LNCAP (cell line): ENCODE measurements around the gene NOS3.

Source experiments
- CTCF ChIP-seq: fragments of 450-650 bp; IDR thresholded peaks from 2 replicates; pipeline ENCODE4 v1.5.1; 2017; ENCODE audit warnings: mild to moderate bottlenecking

NOS3 gene

GRCh38 chr7:151007469-151007898 is 16.7 kb downstream of the NOS3 start:
- TF ChIP-seq CTCF = no peak

GRCh38 chr7:151008143-151008510 is 17.3 kb downstream of the NOS3 start:
- no peak for TF ChIP-seq CTCF

- TF ChIP-seq CTCF = peak; percentile 48
These were observed 17.9 kb downstream of the NOS3 start for GRCh38 chr7:151008511-151009323.

GRCh38 chr7:151009327-151010036 is 18.7 kb downstream of the NOS3 start:
- TF ChIP-seq CTCF = no peak

- TF ChIP-seq CTCF = no peak
These were observed 19.2 kb downstream of the NOS3 start for GRCh38 chr7:151010037-151010306.

GRCh38 chr7:151010307-151011096 is 19.7 kb downstream of the NOS3 start:
- TF ChIP-seq CTCF = no peak

GRCh38 chr7:151011097-151011409 is 20.2 kb downstream of the NOS3 start:
- no peak for TF ChIP-seq CTCF
